HG03108 (cell line): ENCODE measurements around the gene PARP1.
"Not testable (repeated sequence)": the region's sequence is repeated elsewhere in the genome, so short reads cannot be mapped to it uniquely, and the experiment has no call there.

Experiments
- ATAC-seq: cut with Tn5 transposase; IDR thresholded peaks from one replicate; pipeline ENCODE4 v1.9.1; 2021; ENCODE audit warnings: moderate library complexity; ENCODE audit not compliant: unreplicated experiment

PARP1 gene

DNA sequence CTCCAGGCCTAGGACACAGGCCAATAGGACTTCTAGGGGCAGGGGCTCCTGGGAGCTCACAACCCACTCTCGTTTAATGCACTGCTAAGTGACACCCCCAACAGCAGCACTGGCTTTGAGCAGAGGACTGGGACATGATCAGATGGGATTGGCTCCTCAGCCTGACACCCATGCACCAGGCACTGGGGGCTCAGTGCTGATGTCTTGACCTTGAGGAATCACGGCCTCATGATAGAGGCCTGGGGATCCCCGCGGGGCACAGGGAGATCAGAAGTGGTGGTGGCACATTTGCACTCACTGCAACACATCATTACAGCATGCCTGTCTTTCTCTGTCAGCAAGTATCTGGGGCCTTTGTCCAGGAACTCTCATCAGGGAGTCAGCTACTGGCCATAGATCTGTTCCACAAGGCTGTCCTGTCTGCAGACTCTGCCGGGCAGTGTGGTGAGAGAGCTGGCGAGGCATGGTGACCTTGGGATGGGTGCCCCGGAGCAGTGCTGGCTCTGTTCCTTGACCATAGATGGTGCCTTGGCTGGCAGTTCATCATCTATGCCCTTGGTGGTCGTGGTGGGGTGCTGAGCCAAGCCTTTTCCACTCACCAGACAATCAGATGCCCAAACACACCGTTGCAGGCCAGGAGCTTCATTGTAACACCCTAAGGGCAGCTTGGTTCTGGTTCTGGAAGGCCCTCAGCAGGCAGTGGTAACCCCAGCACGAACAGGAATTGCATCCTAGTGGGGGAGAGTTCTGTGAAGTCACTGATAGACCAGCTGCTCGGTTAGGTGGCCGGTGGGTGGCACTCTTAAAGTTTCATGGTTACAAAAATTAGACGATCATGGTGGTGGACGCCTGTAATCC, 22.2 kb upstream of the PARP1 start:
- no peak for ATAC-seq

DNA sequence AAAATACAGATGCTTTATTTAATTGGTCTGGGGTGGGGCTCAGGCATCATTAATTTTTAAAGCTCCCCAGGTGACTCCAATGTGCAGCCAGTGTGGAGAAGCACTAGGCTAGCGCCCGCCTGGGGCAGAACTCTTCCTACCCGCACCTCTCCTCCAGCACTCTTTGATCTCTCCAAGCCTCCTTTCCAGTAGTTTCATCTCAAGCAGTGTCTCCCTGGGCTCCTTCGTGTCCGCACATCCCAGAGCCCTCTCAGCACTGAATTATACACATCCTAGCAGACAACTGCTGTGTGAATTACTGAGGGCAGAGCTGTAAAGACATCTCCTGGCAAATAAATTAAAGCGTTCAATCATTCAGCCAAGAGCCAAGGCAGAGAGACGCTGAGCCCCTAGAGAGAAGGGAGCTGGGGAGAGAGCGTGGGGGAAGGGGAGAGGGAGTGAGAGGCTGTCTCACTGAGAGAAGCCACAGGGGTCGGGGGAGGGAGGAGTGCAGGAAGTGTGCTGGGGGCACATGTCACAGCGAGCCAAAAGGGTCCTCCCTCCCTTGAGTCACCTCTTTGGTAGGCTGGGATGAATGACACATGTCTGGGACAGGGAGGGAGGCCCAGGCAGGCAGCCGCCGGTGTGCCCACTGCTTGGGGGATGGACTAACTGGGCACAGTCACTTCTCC, 21.0 kb upstream of the PARP1 start:
- ATAC-seq, result no peak

DNA sequence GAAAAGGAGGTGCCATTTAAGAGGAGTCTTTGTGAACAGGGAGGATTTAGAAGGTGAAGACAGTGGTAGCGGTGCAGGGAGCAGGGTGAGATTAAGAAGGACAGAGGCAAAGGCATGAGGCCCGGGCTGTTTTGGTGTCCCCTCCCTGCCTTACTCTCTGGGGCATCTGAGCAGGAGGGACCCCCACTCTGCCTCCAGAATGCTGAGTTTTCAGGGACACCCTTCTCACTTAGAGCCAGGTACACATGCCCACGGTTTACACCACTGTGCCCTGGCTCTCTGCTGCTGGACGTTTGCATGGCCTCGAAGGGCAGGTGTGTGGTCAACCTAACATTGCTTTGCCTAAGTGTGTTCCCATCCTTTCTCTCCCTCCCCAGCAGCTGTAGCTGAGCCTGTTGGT, 20.5 kb upstream of the PARP1 start:
- ATAC-seq, result no peak

DNA sequence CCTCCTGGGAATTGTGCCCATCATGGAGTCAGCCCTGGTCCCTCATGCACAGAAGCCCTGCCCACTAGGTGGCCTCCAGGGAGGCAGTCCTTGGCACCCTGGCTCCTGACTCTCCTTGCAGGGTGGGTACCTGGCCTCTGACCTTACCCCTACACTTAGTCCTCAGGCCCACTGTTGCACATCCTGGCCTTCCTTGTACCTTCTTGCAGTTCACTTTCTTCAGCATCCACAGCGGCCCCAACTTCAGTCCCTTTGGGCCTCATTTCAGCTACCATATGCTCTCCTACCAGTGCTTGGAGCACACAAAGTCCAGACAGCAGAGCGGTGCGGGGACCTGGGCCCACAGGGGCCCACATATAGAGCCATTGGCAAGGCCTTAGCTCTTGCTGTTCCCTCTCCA, 19.2 kb upstream of the PARP1 start:
- no peak for ATAC-seq

DNA sequence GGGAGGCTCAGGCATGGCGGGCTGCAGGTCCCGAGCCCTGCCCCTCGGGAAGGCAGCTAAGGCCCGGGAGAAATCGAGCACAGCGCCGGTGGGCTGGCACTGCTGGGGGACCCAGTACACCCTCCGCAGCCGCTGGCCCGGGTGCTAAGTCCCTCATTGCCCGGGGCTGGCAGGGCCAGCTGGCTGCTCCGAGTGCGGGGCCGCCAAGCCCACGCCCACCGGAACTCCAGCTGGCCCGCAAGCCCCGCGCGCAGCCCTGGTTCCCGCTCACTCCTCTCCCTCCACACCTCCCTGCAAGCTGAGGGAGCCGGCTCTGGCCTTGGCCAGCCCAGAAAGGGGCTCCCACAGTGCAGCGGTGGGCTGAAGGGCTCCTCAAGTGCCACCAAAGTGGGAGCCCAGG, 18.5 kb upstream of the PARP1 start:
- ATAC-seq, result not testable (repeated sequence)

DNA sequence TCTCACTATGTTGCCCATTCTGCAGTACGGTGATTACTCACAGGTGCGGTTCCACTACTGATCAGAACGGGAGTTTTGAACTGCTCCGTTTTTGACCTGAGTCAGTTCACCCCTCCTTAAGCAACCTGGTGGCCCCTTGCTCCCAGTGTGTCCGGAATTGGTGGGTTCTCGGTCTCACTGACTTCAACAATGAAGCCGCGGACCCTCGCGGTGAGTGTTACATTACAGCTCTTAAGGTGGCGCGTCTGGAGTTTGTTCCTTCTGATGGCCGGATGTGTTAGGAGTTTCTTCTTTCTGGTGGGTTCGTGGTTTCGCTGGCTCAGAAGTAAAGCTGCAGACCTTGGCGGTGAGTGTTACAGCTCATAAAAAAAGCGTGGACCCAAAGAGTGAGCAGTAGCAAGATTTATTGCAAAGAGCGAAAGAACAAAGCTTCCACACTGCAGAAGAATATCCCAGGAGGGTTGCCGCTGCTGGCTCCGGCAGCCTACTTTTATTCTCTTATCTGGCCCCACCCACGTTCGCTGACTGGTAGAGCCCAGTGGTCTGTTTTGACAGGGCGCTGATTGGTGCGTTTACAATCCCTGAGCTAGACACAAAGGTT, 17.6 kb upstream of the PARP1 start:
- no peak for ATAC-seq

- no peak for ATAC-seq
These were observed 17.1 kb upstream of the PARP1 start for GRCh38 chr1:226425004-226425378.

- no peak for ATAC-seq
These were observed 16.5 kb upstream of the PARP1 start for GRCh38 chr1:226424221-226425003.

DNA sequence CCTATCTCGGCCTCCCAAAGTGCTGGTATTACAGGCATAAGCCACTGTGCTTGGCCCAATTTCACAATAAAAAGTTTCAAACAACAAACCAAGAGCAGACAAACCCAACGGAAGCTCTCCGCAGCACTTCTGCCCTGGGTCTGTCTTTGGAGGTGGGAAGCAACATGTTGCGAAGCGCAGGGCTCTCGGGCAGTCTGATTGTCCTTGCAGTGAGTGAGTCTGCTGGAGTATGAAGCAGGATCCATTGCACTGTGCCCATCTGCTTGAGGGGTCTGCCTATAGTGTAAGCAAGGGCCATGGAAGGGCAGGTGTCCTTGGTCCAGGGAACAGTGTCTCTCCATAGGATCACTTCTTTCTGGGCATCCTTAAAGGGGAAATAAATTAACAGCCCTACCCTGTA, 14.6 kb upstream of the PARP1 start:
- ATAC-seq, result no peak

- ATAC-seq, result no peak
These were observed 13.0 kb upstream of the PARP1 start for GRCh38 chr1:226420897-226421296.

GRCh38 chr1:226420328-226420727, 12.4 kb upstream of the PARP1 start:
- no peak for ATAC-seq

DNA sequence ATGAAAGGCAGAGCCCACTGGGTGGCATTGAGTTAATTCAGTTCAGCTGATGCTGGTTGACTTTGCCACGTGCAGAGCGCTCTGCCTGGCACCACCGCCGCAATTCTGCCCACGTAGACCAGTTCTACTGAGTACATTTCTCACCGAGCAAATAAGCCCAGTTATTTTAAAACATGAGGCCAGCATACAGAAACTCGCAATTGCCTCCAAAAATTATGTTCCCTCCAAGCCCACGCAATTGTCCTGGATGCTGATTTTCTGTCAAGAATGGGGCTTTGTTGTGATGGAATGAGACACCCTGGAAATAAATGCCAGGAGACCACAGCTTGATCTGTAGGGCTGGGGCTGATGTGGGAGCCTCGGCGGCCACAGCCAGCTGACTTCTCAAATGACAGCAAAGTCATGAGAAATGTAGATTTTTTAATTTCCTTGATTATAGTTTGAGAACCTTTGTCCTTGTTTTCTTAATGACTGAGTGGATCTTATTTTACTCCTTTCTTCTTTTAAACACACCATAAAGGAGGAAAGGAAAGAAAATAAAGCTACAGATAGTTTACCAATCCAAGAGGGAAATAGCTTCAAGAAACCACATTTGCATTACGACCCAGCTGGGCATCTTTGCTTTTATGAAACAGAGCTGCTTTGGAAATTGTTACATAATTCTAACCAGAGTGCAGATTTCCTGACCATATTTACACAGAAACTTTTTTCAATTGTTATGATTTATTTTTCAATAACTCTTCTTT, 11.6 kb upstream of the PARP1 start:
- ATAC-seq, result no peak

DNA sequence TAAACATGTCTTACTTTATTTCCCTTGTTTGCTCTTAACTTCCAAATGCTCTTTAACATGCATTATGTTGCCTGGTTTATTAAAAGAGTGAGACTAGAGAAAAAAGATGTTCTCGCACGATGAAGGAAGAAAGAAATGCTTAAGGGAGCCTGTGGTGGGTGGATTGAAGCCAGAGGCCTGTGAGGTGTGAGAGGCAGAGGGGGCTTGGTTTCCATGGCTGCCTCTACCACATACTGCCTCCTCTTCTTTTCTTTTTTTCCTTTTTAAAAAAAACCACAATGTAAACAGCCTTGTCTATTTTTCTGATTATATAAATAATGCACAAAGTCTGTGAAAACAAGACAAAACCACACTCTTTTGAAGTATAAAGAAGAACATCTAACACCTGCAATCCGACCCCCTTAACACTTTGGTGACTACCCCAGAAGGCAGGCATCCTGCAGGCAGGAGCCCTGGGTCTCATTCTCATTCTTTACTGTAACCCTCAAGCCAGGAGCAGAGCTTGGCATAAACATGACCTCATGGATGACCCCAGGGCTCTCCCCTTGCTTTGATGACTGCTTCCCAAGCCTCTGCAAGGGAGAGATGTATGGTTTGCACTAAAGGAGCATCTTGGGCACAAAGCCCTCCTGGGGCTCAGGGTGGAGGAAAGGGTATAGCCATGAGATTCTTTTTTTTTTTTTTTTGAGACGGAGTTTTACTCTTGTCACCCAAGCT, 10.1 kb upstream of the PARP1 start:
- ATAC-seq, result no peak

- no peak for ATAC-seq
These were observed 9.5 kb upstream of the PARP1 start for GRCh38 chr1:226417350-226417749.

DNA sequence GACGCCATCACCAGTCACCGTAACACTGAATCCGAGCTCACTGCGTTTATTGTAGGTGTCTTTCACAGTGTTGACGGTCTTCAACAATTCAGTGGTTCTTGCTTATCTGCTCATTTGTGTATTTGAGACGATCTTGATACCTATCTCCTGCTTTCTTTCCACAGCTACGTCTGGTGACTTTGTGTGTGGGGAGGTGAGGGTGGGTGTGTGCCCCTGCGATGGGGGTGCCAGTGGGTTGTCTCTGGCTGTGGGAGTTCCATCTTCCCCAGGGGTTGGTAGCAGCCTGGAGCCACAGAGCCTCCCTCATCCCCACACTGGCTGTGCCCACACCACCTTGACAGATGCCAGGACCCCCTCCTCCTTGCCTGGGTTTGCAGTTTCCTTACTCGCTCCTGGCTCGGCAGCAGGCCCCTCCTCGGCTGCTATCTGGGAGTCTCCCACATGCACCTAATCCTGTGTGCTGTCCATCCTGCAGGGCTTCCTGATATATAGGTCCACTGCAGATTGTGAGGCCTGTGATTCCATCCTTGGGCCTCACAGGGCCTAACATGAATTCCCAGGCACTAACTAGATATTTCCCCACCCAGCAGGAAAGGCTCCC, 6.3 kb upstream of the PARP1 start:
- ATAC-seq, result no peak

- ATAC-seq, result no peak
These were observed 3.7 kb upstream of the PARP1 start for GRCh38 chr1:226411619-226412018.

- ATAC-seq, result no peak
These were observed 3.1 kb upstream of the PARP1 start for GRCh38 chr1:226410958-226411357.

GRCh38 chr1:226409392-226409791, 1.5 kb upstream of the PARP1 start:
- ATAC-seq, result no peak

DNA sequence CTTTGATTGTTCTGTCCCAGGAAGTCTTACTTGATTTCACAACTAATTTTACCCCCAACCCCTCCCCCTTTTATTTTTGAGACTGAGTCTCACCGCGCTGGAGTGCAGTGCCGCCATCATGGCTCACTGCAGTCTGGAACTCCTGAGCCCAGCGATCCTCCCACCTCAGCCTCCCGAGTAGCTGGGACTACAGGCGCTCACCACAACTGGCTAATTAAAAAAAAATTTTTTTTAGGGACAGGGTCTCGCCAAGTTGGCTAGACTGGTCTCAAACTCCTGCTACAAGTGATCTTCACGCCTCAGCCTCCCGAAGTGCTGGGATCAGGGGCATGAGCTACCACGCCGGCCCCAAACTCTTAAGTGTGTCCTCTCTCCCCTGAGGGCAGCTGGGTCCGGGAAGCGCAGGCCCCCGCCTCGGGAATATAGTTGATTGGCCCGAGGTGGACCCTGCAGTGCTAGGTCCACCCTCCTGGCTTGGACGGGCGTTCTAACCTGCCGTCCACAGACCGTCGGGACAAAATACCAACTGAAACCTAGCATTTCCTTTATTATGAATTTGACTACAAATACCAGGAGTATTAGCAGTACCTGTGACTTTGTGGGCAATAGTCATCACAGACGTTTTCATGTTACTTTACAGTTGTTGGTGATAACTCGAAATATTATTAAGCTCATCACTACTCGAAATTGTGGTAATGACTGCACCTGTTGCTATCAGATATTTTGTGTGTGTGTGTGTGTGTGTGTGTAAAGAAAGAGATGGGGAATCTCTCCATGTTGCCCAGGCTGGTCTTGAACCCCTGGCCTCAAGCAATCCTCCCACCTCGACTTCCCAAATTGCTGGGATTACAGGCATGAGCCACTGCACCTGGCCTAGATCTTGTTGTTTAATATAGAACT, 642 bp upstream of the PARP1 start:
- ATAC-seq, result no peak
